OCI-M1 (cell line): Measurements from ENCODE around the gene UCHL1.
"Not testable (repeated sequence)": the region's sequence is repeated elsewhere in the genome, so short reads cannot be mapped to it uniquely, and the experiment has no call there.

Experiments used
- DNase-seq: peaks from one replicate; lab custom pipeline; 2025; lab: John Stamatoyannopoulos, UW

Gene UCHL1

GRCh38 chr4:41290479-41290878, 33.8 kb downstream of the UCHL1 start:
- no peak for DNase-seq

- peak; percentile 11 for DNase-seq
Measured at GRCh38 chr4:41294445-41295062, 37.8 kb downstream of the UCHL1 start.

DNA sequence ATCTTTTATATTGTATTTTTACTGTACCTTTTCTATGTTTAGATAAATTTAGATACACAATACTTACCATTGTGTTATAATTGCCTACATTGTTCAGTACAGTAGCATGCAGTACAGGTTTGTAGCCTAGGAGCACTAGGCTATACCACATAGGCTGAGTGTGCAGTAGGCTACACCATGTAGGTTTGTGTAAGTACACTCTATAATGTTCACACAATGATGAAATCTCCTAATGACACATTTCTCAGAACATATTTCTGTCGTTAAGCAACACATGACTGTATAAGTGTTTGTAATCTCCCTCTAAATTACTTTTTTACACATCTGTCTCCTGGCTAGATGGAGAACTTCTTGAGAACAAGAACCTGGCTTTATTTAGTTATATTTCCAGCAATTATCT, 40.3 kb downstream of the UCHL1 start:
- no peak for DNase-seq

DNA sequence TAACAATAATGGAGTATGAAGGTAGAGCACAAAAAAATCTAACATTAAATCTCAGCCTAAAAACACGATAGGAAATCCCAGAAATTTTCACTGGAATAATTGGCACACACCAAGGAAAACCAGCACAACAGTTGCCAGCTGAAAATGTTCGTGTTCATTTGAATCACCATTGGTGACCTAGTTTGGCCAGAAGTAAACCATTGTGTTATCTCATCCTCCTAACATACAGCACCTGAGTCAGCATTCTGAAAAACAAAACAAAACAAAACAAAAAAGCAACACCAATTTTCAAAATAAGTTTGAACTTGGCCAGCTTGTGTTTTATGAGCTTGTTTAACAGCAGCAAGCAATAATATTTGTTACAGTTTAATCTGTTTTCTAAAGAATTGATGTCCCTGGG, 41.1 kb downstream of the UCHL1 start:
- DNase-seq = no peak

DNA sequence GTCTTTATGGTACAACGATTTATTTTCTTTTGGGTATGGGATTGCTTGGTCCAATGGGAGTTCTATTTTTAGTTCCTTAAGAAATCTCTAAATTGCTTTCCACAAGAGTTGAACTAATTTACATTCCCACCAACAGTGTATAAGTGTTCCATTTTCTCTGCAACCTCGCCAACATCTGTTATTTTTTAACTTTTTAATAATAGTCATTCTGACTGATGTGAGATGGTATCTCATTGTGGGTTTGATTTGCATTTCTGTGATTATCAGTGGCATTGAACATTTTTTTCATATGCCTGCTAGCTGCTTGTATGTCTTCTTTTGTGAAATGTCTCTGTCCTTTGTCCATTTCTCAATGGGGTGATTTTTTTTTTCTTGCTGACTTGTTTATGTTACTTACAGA, 42.8 kb downstream of the UCHL1 start:
- DNase-seq = no peak

GRCh38 chr4:41301137-41301536, 44.4 kb downstream of the UCHL1 start:
- peak; percentile 5 for DNase-seq

DNA sequence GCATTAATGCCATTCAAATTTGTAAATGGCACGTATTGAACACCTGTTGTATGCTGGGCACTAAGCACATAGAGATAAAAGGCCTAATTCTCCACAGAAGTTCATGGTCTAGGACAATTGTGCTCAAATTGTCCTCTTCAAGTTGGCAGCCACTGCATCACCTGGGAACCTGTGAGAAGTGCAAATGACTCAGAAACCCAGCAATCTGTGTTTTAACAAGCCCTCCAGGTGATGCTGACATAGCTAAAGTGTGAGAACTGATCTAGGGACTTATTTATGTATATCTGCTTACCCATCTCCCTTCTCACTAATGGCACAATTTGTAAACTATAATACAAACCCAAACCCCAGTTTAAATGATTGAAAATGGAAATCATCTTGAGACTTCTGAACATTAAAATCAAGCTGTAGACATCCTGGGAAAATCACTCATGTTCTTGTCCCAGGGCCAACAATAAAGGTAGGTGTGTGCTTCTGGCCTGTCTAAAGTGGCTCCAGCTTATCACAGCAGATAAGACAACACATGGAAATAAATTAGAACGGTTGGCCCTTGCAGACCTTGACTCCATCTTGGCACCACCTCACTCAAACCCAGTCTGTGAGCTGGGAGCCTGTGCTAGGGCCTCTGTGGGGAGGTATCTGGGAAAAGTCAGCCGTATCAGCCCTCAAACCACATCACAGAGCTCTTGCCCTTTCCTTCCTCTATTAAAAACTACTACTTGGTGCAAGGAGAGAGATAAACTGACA, 46.8 kb downstream of the UCHL1 start:
- DNase-seq = no peak

- no peak for DNase-seq
Measured at GRCh38 chr4:41304221-41304620, 47.5 kb downstream of the UCHL1 start.

GRCh38 chr4:41305476-41305875, 48.7 kb downstream of the UCHL1 start:
- no peak for DNase-seq

DNA sequence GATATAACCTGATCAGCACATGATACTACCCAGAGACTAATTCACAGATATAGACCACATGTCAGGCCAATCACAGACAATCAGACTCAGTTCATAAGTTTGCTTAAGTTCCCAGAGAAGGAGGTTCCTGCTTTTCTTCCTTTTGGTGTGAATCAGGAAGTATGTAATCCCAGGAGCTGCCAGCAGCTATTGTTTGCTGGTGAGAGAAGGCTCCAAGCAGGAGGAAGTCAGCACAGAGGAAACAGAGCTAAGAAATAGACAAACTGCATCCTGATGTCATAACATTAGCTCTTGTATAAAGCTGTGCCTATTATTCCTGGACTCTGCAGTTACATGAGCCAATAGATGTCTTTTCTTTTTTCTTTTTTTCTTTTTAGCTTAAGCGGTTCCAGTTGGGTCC, 50.9 kb downstream of the UCHL1 start:
- DNase-seq = no peak

DNA sequence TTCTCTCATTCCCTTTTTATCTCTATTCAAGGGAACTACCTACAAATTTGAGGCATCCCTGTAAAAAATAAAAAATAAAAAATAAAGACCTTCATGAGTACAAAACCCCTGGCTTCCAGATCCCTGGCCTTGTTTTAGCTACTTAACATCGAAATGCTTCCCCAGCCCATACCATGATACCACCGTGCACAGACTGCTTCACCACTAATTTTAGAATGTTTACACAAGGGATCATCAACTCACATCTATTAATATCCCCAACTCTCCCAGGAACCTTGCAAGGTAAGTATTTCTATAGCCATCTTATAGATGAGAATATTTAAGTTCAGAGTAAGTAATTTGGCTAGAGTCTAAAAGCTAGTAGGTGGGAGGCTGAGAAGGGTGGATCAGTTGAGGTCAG, 51.7 kb downstream of the UCHL1 start:
- no peak for DNase-seq

GRCh38 chr4:41315426-41315825, 58.7 kb downstream of the UCHL1 start:
- DNase-seq = not testable (repeated sequence)

GRCh38 chr4:41315862-41316261, 59.1 kb downstream of the UCHL1 start:
- no peak for DNase-seq
